ENCODE data around the gene LOXHD1. TPM values are rescaled to one million over a fixed set of nuclear protein-coding genes. Genes with fewer than 3 reads are reported as not detected.

Gene LOXHD1
- total RNA-seq, 1 experiment from 2014 or later = 25.5 TPM

DNA sequence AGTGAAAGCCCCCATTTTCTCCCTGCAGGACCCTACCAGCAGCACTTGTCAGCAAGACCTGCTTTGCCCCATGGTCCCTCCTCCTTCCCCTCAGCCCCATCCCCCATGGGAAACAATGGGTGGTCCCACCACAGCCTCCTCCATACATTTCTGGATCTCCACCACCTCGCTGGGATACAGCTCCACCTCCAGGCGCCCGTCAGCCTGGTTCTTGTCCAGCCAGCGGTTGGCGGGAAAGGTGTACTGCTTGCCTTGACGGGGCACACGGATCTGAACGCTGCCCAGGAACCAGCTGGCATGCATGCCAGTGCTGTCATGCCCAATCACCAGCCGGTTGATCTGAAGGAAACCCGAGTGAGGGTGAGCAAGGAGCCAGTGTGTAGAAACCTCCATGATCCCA, 90.9 kb downstream of the LOXHD1 start:
- Histone ChIP-seq H3K4me3 (ENCODE audit: low read depth, low read length, poor library complexity, severe bottlenecking) (no peak overlapping the region), H3K36me3 (ENCODE audit: insufficient read depth, low read length, poor library complexity, severe bottlenecking) (peaks cover 8% of the 10 kb centered on the region), H3K27me3 (replicated peaks; ENCODE audit: insufficient read depth, low read depth, low read length, poor library complexity) (no peaks in the 10 kb centered on the region), H3K27ac (ENCODE audit: low read depth, low read length, poor library complexity, severe bottlenecking) (no peak overlapping the region), H3K4me1 (ENCODE audit: insufficient read depth, low read length, poor library complexity, severe bottlenecking) (peaks cover 9% of the 10 kb centered on the region), H3K9me3 (ENCODE audit: low read depth, low read length, poor library complexity, severe bottlenecking) (no peaks in the 10 kb centered on the region)
- ChIA-PET CTCF (no interaction called here), POLR2A (ENCODE audit: low non-redundant PET) (no interaction called here)
- BruUV-seq (replicated peaks) = no TSS peak
- DNase-seq (ENCODE audit: low spot score) = no peak
- TF ChIP-seq, protein P1, sequence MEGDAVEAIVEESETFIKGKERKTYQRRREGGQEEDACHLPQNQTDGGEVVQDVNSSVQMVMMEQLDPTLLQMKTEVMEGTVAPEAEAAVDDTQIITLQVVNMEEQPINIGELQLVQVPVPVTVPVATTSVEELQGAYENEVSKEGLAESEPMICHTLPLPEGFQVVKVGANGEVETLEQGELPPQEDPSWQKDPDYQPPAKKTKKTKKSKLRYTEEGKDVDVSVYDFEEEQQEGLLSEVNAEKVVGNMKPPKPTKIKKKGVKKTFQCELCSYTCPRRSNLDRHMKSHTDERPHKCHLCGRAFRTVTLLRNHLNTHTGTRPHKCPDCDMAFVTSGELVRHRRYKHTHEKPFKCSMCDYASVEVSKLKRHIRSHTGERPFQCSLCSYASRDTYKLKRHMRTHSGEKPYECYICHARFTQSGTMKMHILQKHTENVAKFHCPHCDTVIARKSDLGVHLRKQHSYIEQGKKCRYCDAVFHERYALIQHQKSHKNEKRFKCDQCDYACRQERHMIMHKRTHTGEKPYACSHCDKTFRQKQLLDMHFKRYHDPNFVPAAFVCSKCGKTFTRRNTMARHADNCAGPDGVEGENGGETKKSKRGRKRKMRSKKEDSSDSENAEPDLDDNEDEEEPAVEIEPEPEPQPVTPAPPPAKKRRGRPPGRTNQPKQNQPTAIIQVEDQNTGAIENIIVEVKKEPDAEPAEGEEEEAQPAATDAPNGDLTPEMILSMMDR (conservative IDR thresholded peaks at IDR 0.05; ENCODE audit: low read depth, low read length) = no peak
- no peak for TF ChIP-seq EZH2 (IDR thresholded peaks at IDR 0.05; ENCODE audit: borderline replicate concordance, low read depth, low read length, poor library complexity, severe bottlenecking)
- intact Hi-C loops (cut with micrococcal nuclease; ENCODE audit: unreplicated experiment) = no loop called here

DNA sequence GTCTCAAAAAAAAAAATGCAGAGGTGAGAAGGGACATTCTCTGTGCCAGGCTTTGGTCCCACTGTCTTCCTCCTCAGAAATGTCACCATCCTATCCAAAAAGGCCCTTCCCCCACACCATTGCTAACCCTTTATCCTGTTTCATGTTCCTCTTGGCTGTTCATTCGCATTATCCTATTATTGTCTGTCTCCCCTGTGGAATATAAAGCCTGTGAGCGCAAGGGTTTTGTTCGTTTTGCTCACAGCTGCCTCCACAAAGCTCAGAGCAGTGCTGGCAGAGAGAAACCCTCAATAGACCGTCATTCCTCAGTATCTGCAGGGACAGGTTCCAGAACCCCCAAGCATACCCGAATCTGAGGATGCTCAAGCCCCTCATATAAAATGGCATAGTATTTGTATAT, 91.8 kb downstream of the LOXHD1 start:
- H3K4me3 ChIP-seq (ENCODE audit: low read depth, low read length, poor library complexity, severe bottlenecking) = no peak overlapping the region
- ChIA-PET CTCF (no interaction called here), POLR2A (ENCODE audit: low non-redundant PET) (no interaction called here)
- TF ChIP-seq, protein P1 (conservative IDR thresholded peaks at IDR 0.05; ENCODE audit: low read depth, low read length) = no peak
- TF ChIP-seq EZH2 (IDR thresholded peaks at IDR 0.05; ENCODE audit: borderline replicate concordance, low read depth, low read length, poor library complexity, severe bottlenecking) = no peak
- H3K27ac ChIP-seq (ENCODE audit: low read depth, low read length, poor library complexity, severe bottlenecking) = no peak overlapping the region
- no peak for DNase-seq (ENCODE audit: low spot score)
- peaks cover 7% of the 10 kb centered on the region for H3K36me3 ChIP-seq (ENCODE audit: insufficient read depth, low read length, poor library complexity, severe bottlenecking)
- H3K27me3 ChIP-seq (replicated peaks; ENCODE audit: insufficient read depth, low read depth, low read length, poor library complexity) = no peaks in the 10 kb centered on the region
- intact Hi-C loops (cut with micrococcal nuclease; ENCODE audit: unreplicated experiment) = no loop called here
- peaks cover 9% of the 10 kb centered on the region for H3K4me1 ChIP-seq (ENCODE audit: insufficient read depth, low read length, poor library complexity, severe bottlenecking)
- H3K9me3 ChIP-seq (ENCODE audit: low read depth, low read length, poor library complexity, severe bottlenecking) = no peaks in the 10 kb centered on the region
- no TSS peak for BruUV-seq (replicated peaks)

DNA sequence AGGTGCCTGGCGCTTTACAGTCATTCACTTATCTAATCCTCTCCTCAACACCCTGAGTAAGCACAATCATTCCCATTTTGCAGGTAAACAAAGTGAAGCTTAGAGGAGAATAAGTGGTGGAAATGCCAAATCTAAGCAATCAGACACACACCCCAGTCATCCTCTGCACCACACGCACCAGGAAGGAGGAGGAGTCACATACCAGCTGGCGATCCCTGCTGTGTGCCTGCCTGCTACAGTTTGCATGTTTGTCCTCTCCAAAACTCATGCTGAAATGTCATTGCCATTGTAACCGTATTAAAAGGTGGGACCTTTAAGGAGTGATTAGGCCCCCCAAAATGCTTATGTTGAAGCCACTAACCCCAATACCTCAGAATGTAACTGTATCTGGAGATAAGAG, 93.7 kb downstream of the LOXHD1 start:
- no peaks in the 10 kb centered on the region for H3K27me3 ChIP-seq (replicated peaks; ENCODE audit: insufficient read depth, low read depth, low read length, poor library complexity)
- TF ChIP-seq EZH2 (IDR thresholded peaks at IDR 0.05; ENCODE audit: borderline replicate concordance, low read depth, low read length, poor library complexity, severe bottlenecking) = no peak
- TF ChIP-seq, protein P1 (conservative IDR thresholded peaks at IDR 0.05; ENCODE audit: low read depth, low read length) = no peak
- peaks cover 3% of the 10 kb centered on the region for H3K36me3 ChIP-seq (ENCODE audit: insufficient read depth, low read length, poor library complexity, severe bottlenecking)
- ChIA-PET CTCF (no interaction called here), POLR2A (ENCODE audit: low non-redundant PET) (no interaction called here)
- no peak overlapping the region for H3K27ac ChIP-seq (ENCODE audit: low read depth, low read length, poor library complexity, severe bottlenecking)
- peak; percentile 45 for DNase-seq (ENCODE audit: low spot score)
- no TSS peak for BruUV-seq (replicated peaks)
- peaks cover 9% of the 10 kb centered on the region for H3K4me1 ChIP-seq (ENCODE audit: insufficient read depth, low read length, poor library complexity, severe bottlenecking)
- H3K9me3 ChIP-seq (ENCODE audit: low read depth, low read length, poor library complexity, severe bottlenecking) = no peaks in the 10 kb centered on the region
- H3K4me3 ChIP-seq (ENCODE audit: low read depth, low read length, poor library complexity, severe bottlenecking) = no peak overlapping the region
- intact Hi-C loops (cut with micrococcal nuclease; ENCODE audit: unreplicated experiment) = no loop called here
